ENCODE results near the gene CAMK1D.

GRCh38 chr10:12828736-12829135, 479.4 kb downstream of the CAMK1D start:
- no peak for TF ChIP-seq CTCF (IDR thresholded peaks at IDR 0.05; ENCODE audit: borderline replicate concordance, extremely low read depth, low read length, poor library complexity, severe bottlenecking)
- no peak for TF ChIP-seq EZH2 (IDR thresholded peaks at IDR 0.05; ENCODE audit: borderline replicate concordance, low read depth, low read length, severe bottlenecking)

Data from DND-41 (cell line).